GM23338 (cell line): ENCODE data around the gene PPP1R10. TPM values are rescaled to one million over a fixed set of nuclear protein-coding genes. Genes with fewer than 3 reads are reported as not detected.

ENCODE experiments used
- ATAC-seq: fragments of 200-7000 bp; cut with Tn5 transposase; 3 replicates; pipeline ENCODE4 v1.9.1; 2020
- DNase-seq: peaks from one replicate; pipeline ENCODE4 v3.0.0-alpha.2; 2015; ENCODE audit warnings: low spot score
- H2AFZ ChIP-seq: fragments of 200-600 bp; sonication (generic); 2 replicates; pipeline ENCODE4 v1.8.0; 2016; ENCODE audit warnings: antibody characterized with exemption, mild to moderate bottlenecking, moderate library complexity
- H3F3A ChIP-seq: fragments of 200-600 bp; sonication (generic); replicated peaks from 2 replicates; pipeline ENCODE4 v1.8.0; 2017; ENCODE audit warnings: antibody characterized with exemption, mixed run types, low read depth
- H3K27ac ChIP-seq: fragments of 200-600 bp; sonication (generic); 2 replicates; pipeline ENCODE4 v1.6.1; 2016; ENCODE audit warnings: low read depth
- H3K27me3 ChIP-seq: fragments of 200-600 bp; sonication (generic); 2 replicates; pipeline ENCODE4 v1.8.0; 2016; ENCODE audit warnings: mild to moderate bottlenecking, mixed run types, moderate library complexity; ENCODE audit not compliant: insufficient read depth
- H3K36me3 ChIP-seq: fragments of 200-600 bp; sonication (generic); 2 replicates; pipeline ENCODE4 v1.8.0; 2016; ENCODE audit warnings: mild to moderate bottlenecking; ENCODE audit not compliant: insufficient read depth
- H3K4me1 ChIP-seq: fragments of 200-600 bp; sonication (generic); 2 replicates; pipeline ENCODE4 v1.8.0; 2016; ENCODE audit warnings: mild to moderate bottlenecking, moderate library complexity; ENCODE audit not compliant: insufficient read depth
- H3K4me2 ChIP-seq: fragments of 200-600 bp; sonication (generic); 2 replicates; pipeline ENCODE4 v1.7.1; 2017; ENCODE audit warnings: mixed run types
- H3K4me3 ChIP-seq: fragments of 200-600 bp; sonication (generic); 2 replicates; pipeline ENCODE4 v1.6.1; 2016; ENCODE audit warnings: mixed run types
- H3K79me2 ChIP-seq: fragments of 200-600 bp; sonication (generic); replicated peaks from 2 replicates; pipeline ENCODE4 v1.8.0; 2017; ENCODE audit warnings: mild to moderate bottlenecking; ENCODE audit not compliant: insufficient read depth
- H3K9me2 ChIP-seq: fragments of 200-600 bp; sonication (generic); 2 replicates; pipeline ENCODE4 v1.8.0; 2017; ENCODE audit not compliant: insufficient read depth
- H4K20me1 ChIP-seq: fragments of 200-600 bp; sonication (generic); replicated peaks from 2 replicates; pipeline ENCODE4 v1.8.0; 2017; ENCODE audit warnings: mild to moderate bottlenecking; ENCODE audit not compliant: insufficient read depth
- H3K27ac Mint-ChIP-seq: 2 replicates; pipeline ENCODE4 v1.8.0; 2020; ENCODE audit warnings: inconsistent platforms, mild to moderate bottlenecking, moderate library complexity, mixed read lengths
- H3K27me3 Mint-ChIP-seq: 3 replicates; pipeline ENCODE4 v1.8.0; 2022; ENCODE audit warnings: low read depth, mild to moderate bottlenecking, moderate library complexity, mixed read lengths, inconsistent platforms; ENCODE audit not compliant: insufficient read depth, poor library complexity
- H3K36me3 Mint-ChIP-seq: 3 replicates; pipeline ENCODE4 v1.8.0; 2021; ENCODE audit warnings: low read depth, mild to moderate bottlenecking, inconsistent platforms, moderate library complexity, mixed read lengths
- H3K4me1 Mint-ChIP-seq: 3 replicates; pipeline ENCODE4 v1.8.0; 2020; ENCODE audit warnings: mild to moderate bottlenecking, inconsistent platforms, mixed read lengths
- H3K4me3 Mint-ChIP-seq: 3 replicates; pipeline ENCODE4 v1.8.0; 2021; ENCODE audit warnings: moderate library complexity, mild to moderate bottlenecking, inconsistent platforms, mixed read lengths
- H3K9me3 Mint-ChIP-seq: 3 replicates; pipeline ENCODE4 v1.8.0; 2020; ENCODE audit warnings: moderate library complexity, mild to moderate bottlenecking, inconsistent platforms, mixed read lengths
- CREB1 ChIP-seq: fragments of 250-450 bp; sonication (Bioruptor Pico); IDR thresholded peaks from 2 replicates; pipeline ENCODE4 v1.5.0; 2020; ENCODE audit warnings: low read depth, mild to moderate bottlenecking, moderate library complexity
- EZH2 ChIP-seq: fragments of 200-600 bp; sonication (generic); IDR thresholded peaks from one replicate; pipeline ENCODE4 v1.8.0; 2017; ENCODE audit warnings: antibody characterized with exemption, mild to moderate bottlenecking, low read depth; ENCODE audit not compliant: unreplicated experiment
- EZH2phosphoT487 ChIP-seq: fragments of 200-600 bp; sonication (generic); IDR thresholded peaks from one replicate; pipeline ENCODE4 v1.8.1; 2018; ENCODE audit warnings: antibody characterized with exemption; ENCODE audit not compliant: unreplicated experiment
- JUNB ChIP-seq: IDR thresholded peaks from one replicate; pipeline ENCODE4 v1.6.1; 2016; ENCODE audit warnings: antibody characterized with exemption; ENCODE audit not compliant: unreplicated experiment
- NANOG ChIP-seq: IDR thresholded peaks from 2 replicates; pipeline ENCODE4 v1.6.1; 2016; ENCODE audit warnings: antibody characterized with exemption, borderline replicate concordance
- POLR2AphosphoS5 ChIP-seq: IDR thresholded peaks from 2 replicates; pipeline ENCODE4 v1.6.1; 2016; ENCODE audit warnings: antibody characterized with exemption, low read depth
- REST ChIP-seq: IDR thresholded peaks from one replicate; pipeline ENCODE4 v1.6.1; 2018; ENCODE audit warnings: antibody characterized with exemption; ENCODE audit not compliant: unreplicated experiment
- STAT1 ChIP-seq: IDR thresholded peaks from one replicate; pipeline ENCODE4 v1.6.1; 2016; ENCODE audit warnings: antibody characterized with exemption; ENCODE audit not compliant: unreplicated experiment
- ZNF114 ChIP-seq: fragments of 250-450 bp; sonication (Bioruptor Pico); IDR thresholded peaks from 2 replicates; pipeline ENCODE4 v1.5.0; 2020; ENCODE audit warnings: mild to moderate bottlenecking, moderate library complexity
- ZNF331 ChIP-seq: fragments of 250-450 bp; sonication (Bioruptor Pico); IDR thresholded peaks from 2 replicates; pipeline ENCODE4 v1.5.0; 2020; ENCODE audit warnings: low read depth, mild to moderate bottlenecking, moderate library complexity
- ZNF462 ChIP-seq: fragments of 250-450 bp; sonication (Bioruptor Pico); IDR thresholded peaks from 2 replicates; pipeline ENCODE4 v1.5.0; 2020; ENCODE audit warnings: mild to moderate bottlenecking, moderate library complexity
- polyA plus RNA-seq: library from polyadenylated mRNA; unstranded; fragments of >200 nt; fragmentation: Nextera tagmentation; extraction: Ambion mirVana; gene quantifications from 2 replicates; pipeline ENCODE4 v1.2.1, GENCODE V29; 2016
- total RNA-seq: library from RNA; depleted of rRNA; stranded (reverse); fragments of >200 nt; shearing (Covaris generic); gene quantifications from 2 replicates; pipeline ENCODE4 v1.2.3, GENCODE V29; 2014

PPP1R10 gene
- total and polyA plus RNA-seq, 2 experiments from 2014 or later, result 41.3 to 42.9 TPM

GRCh38 chr6:30601815-30602641, 15.0 kb downstream of the PPP1R10 start:
- no peaks in the 10 kb centered on the region for H3K4me1 ChIP-seq
- Mint-ChIP-seq H3K27ac (no peak overlapping the region), H3K36me3 (peaks cover 80% of the 10 kb centered on the region), H3K9me3 (no peaks in the 10 kb centered on the region), H3K4me1 (no peaks in the 10 kb centered on the region; the same call in 2 of the 3 replicates), H3K4me3 (no peak overlapping the region), H3K27me3 (peaks cover 12% of the 10 kb centered on the region)
- no peaks in the 10 kb centered on the region for H3K27me3 ChIP-seq
- no peak overlapping the region for H3K4me2 ChIP-seq
- H3K79me2 ChIP-seq, result 0 out of 2 replicates have a peak, but pooled peaks cover 3% of the 10 kb centered on the region
- no peak overlapping the region for H3K27ac ChIP-seq
- H3K4me3 ChIP-seq, result no peak overlapping the region
- H4K20me1 ChIP-seq, result peaks cover 28% of the 10 kb centered on the region
- no peak for TF ChIP-seq EZH2
- no peak for TF ChIP-seq ZNF331 (CRISPR knock-in tag)
- no peak for TF ChIP-seq CREB1 (CRISPR knock-in tag)
- TF ChIP-seq JUNB, result no peak
- no peak for TF ChIP-seq STAT1
- DNase-seq (no peak), ATAC-seq (no peak)
- no peak overlapping the region for H2AFZ ChIP-seq
- peaks cover 67% of the 10 kb centered on the region for H3F3A ChIP-seq
- no peaks in the 10 kb centered on the region for H3K9me2 ChIP-seq
- peaks cover 52% of the 10 kb centered on the region for H3K36me3 ChIP-seq

GRCh38 chr6:30601436-30601814, 15.6 kb downstream of the PPP1R10 start:
- peaks cover 46% of the 10 kb centered on the region for H3K36me3 ChIP-seq
- ATAC-seq, result no peak
- H3K9me3 Mint-ChIP-seq, result no peaks in the 10 kb centered on the region
- H3K4me2 ChIP-seq, result no peak overlapping the region
- peaks cover 12% of the 10 kb centered on the region for H3K27me3 Mint-ChIP-seq
- 0 out of 2 replicates have a peak, but pooled peaks cover 3% of the 10 kb centered on the region for H3K79me2 ChIP-seq
- no peaks in the 10 kb centered on the region for H3K4me1 ChIP-seq
- no peaks in the 10 kb centered on the region for H3K9me2 ChIP-seq
- H3K36me3 Mint-ChIP-seq, result peaks cover 74% of the 10 kb centered on the region
- no peak overlapping the region for H2AFZ ChIP-seq
- DNase-seq, result no peak
- H3K4me1 Mint-ChIP-seq, result no peaks in the 10 kb centered on the region; the same call in 2 of the 3 replicates
- no peak overlapping the region for H3K27ac ChIP-seq
- peaks cover 71% of the 10 kb centered on the region for H3F3A ChIP-seq
- peaks cover 24% of the 10 kb centered on the region for H4K20me1 ChIP-seq
- H3K4me3 Mint-ChIP-seq, result no peak overlapping the region
- H3K4me3 ChIP-seq, result no peak overlapping the region
- no peak for TF ChIP-seq REST
- no peak for TF ChIP-seq JUNB
- TF ChIP-seq ZNF331 (CRISPR knock-in tag), result no peak
- TF ChIP-seq ZNF114, result no peak
- no peak for TF ChIP-seq ZNF462 (CRISPR knock-in tag)
- no peak for TF ChIP-seq POLR2AphosphoS5
- no peak for TF ChIP-seq CREB1 (CRISPR knock-in tag)
- TF ChIP-seq EZH2phosphoT487, result no peak
- TF ChIP-seq NANOG, result no peak
- no peak for TF ChIP-seq STAT1
- TF ChIP-seq EZH2, result no peak
- no peak overlapping the region for H3K27ac Mint-ChIP-seq
- H3K27me3 ChIP-seq, result no peaks in the 10 kb centered on the region
